ENCODE measurements around the gene RASAL1.

RASAL1 gene

GRCh38 chr12:113135178-113136127, at the start of gene RASAL1:
TSS of gene RASAL1 (minus strand) at chr12:113135761. CDS start at chr12:113135462, 299 bp downstream.
- DNase-seq: peak; percentile 40

- DNase-seq: peak; percentile 94
These were observed 49.3 kb upstream of the RASAL1 start for GRCh38 chr12:113184900-113185179.

DNA sequence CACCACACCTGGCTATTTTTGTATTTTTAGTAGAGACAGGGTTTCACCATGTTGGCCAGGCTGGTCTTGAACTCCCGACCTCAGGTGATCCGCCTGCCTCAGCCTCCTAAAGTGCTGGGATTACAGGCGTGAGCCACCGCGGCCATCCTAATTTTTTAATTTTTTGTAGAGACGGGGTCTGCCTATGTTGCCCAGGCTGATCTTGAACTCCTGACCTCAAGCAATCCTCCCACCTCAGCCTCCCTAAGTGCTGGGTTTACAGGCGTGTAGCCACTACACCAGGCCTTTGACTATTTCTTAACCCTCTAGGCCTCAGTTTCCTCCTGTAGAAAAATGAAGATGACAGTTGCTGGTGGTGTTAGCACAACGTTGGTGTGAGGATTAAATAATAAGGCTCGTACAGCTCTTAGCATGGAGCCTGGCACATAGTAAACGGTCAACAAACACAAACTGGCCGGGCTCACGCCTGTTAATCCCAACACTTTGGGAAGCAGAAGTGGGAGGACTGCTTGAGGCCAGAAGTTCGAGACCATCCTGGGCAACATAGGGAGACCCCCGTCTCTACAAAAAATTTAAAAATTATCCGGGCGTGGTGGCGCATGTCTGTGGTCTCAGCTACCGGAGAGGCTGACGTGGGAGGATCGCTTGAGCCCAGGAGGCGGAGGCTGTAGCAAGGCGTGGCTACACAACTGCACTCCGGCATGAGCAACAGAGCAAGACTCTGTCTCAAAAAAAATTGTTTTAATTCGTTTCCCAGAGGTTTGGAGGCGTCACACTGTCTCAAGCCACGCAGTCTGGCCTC, 48.7 kb upstream of the RASAL1 start:
- DNase-seq: no peak

GRCh38 chr12:113183030-113183589, 47.5 kb upstream of the RASAL1 start:
- no peak for DNase-seq

- DNase-seq: no peak
These were observed 46.4 kb upstream of the RASAL1 start for GRCh38 chr12:113181975-113182374.

- DNase-seq: no peak
These were observed 44.8 kb upstream of the RASAL1 start for GRCh38 chr12:113180333-113180732.

DNA sequence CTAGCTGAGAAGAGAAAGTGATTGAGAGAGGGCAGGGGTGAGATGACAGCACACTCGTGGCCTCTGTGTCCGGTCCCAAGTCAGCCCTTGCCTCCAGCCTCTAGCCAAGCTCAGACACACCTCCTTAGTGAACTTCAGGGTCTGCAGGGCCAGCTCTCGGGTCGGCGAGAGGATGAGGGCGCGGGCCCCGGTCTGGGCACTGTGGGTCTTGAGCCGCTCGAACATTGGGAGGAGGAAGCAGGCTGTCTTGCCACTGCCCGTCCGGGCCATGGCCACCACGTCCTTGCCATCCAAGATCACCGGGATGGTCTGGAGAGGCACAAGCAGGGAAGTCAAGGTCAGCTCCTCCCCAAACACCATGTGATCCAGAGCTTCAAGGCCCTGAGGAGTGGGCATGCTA, 43.5 kb upstream of the RASAL1 start:
- DNase-seq: no peak

- peak; percentile 75 for DNase-seq
These were observed 39.2 kb upstream of the RASAL1 start for GRCh38 chr12:113174461-113175384.

DNA sequence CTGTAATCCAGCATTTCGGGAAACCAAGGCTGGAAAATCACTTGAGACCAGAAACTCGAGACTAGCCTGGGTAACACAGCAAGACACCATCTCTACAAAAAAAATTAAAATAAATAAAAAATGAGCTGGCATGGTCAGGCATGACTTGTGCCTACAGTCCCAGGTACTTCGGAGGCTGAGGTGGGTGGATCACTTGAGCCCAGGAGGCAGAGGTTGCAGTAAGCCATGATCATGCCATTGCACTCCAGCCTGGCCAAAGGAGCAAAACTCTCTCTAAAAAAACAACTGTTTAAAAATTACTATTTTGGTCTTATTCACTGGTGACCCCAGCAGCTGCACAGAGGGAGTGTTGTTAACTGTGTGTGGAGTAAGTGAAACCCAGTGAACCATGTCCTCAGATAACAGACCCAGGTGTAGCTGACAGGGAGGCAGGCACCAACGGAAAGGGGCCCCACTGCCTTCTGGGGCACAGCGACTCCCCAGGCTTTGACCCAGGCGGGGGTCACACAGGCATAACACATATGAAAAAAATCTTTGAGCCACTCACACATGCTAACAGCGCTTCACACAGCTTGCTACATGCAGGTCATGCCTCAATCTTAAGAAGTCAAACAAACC, 37.6 kb upstream of the RASAL1 start:
- no peak for DNase-seq

GRCh38 chr12:113172185-113172584, 36.6 kb upstream of the RASAL1 start:
- no peak for DNase-seq

- no peak for DNase-seq
These were observed 36.0 kb upstream of the RASAL1 start for GRCh38 chr12:113171543-113171942.

GRCh38 chr12:113170926-113171325, 35.4 kb upstream of the RASAL1 start:
- no peak for DNase-seq

- no peak for DNase-seq
These were observed 34.9 kb upstream of the RASAL1 start for GRCh38 chr12:113170457-113170856.

- DNase-seq: no peak
These were observed 34.1 kb upstream of the RASAL1 start for GRCh38 chr12:113169697-113170096.

DNA sequence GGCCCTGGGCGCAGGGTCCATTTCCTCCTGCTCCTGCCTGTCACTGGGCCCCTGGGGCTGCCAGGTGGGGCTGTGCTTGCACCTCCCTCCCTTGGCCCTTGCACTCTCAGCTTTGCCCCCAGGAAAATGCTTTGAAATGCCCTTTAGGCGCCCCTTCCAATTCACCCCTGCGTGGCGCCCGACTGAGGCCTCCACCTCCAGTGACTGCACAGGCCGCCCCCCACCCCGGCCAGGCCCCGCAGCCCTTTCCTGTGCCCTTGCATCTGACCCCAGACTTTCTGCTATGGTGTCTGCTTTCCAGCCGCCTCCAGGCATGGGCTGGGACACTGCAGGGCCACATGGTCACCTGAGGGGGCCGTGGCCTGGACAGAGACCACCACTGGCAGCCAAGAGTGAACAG, 32.3 kb upstream of the RASAL1 start:
- no peak for DNase-seq

GRCh38 chr12:113165521-113166450, 30.2 kb upstream of the RASAL1 start:
- DNase-seq: no peak

DNA sequence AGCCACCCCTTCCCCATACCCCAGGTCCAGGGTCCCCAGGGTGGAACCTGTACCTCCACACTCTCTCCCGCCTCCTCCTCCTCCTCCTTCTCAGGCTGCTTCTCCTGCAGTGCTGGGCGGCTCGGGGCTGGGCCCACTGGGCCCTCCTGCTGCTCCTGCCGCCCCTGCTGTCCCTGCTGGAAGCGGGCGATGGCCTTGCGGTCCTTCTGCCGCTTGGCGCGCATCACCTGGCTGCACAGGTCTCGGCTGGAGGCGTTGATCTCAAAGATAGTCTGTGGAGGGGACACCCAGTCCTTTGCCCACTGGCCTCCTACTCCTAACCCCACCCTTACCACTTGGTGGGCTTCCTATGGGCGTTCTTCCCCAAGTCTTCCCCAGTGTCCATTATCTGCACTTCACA, 28.5 kb upstream of the RASAL1 start:
- DNase-seq: no peak

DNA sequence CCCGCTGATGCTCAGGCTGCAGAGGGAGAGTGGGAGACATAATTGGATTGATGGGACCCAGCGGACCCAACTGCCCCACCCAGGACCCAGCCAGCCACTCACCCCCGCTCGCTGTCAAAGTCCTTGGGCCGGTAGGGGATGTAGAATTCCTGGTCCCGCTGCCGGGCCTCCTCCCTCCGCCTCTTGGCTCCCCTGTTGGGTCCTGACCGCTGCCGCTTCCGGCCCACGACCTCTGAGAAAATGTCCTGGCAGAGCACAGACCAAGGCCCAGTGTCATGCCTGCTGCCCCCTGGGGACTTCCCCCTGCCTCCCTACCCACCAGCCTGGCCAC, 27.4 kb upstream of the RASAL1 start:
- no peak for DNase-seq

GRCh38 chr12:113162102-113163029, 26.8 kb upstream of the RASAL1 start:
- no peak for DNase-seq
